Testis (tissue), 3 donors: Measurements from ENCODE around the gene TMEM272. TPM values are rescaled to one million over a fixed set of nuclear protein-coding genes. Genes with fewer than 3 reads are reported as not detected.

ENCODE experiments used
- DNase-seq: peaks from one replicate; pipeline ENCODE4 v3.0.0-alpha.2; 2019
- H3K27ac ChIP-seq, 2 donors: fragments of 200-600 bp; sonication (generic); one replicate each; pipeline ENCODE4 v1.5.1; 2019
- H3K27me3 ChIP-seq: fragments of 200-600 bp; sonication (generic); one replicate; pipeline ENCODE4 v1.5.1; 2019
- H3K36me3 ChIP-seq: fragments of 200-600 bp; sonication (generic); one replicate; pipeline ENCODE4 v1.5.1; 2017; ENCODE audit warnings: low read depth; ENCODE audit errors: missing control alignments
- H3K4me1 ChIP-seq: fragments of 200-600 bp; sonication (generic); one replicate; pipeline ENCODE4 v1.5.1; 2019
- H3K4me3 ChIP-seq, 2 donors: fragments of 200-600 bp; sonication (generic); one replicate each; pipeline ENCODE4 v1.5.1; 2017 to 2019
- H3K9me3 ChIP-seq: fragments of 200-600 bp; sonication (generic); one replicate; pipeline ENCODE4 v1.5.1; 2017
- POLR2A ChIP-seq: fragments of 450-650 bp; IDR thresholded peaks from one replicate; pipeline ENCODE4 v1.6.1; 2017; ENCODE audit warnings: antibody characterized with exemption, mild to moderate bottlenecking, moderate library complexity
- WGBS, 2 donors: methylation state at CpG; one replicate each; pipeline ENCODE4 v1.1.5; 2018; 5-methylcytosine and 5-hydroxymethylcytosine counted together
- intact Hi-C: fragments of 100-400 bp; cut with DNase I; formaldehyde crosslinking; loops from one replicate; pipeline ENCODE4 v1.15.1; 2023; ENCODE audit warnings: low total_unique reads
- polyA plus RNA-seq: library from polyadenylated mRNA; stranded (reverse); fragments of 350-450 nt; fragmentation: Illumina TruSeq; extraction: RNeasy Lipid Tissue Mini Kit (QIAGEN cat#74804); gene quantifications from one replicate; pipeline ENCODE4 v1.2.3, GENCODE V29; 2014; ENCODE audit warnings: low read depth, low replicate concordance; ENCODE audit not compliant: insufficient read depth
- total RNA-seq, 2 donors: library from RNA; depleted of rRNA; stranded (reverse); fragments of >200 nt; gene quantifications; one replicate each; pipeline ENCODE4 v1.2.3, GENCODE V29; 2016
- TF ChIP-seq, protein P1 (sequence below), 3 experiments: fragments of 450-650 bp in 2 of 3; fragments of 200-600 bp in 1 of 3; sonication (generic) in 1 of 3; IDR thresholded peaks; one replicate each; pipeline ENCODE4 v1.5.1; 2016 to 2019; ENCODE audit warnings: antibody characterized with exemption in 3 of 3, mild to moderate bottlenecking in 2 of 3, moderate library complexity in 1 of 3

TMEM272 gene
- total and polyA plus RNA-seq, 3 donors from 2014 or later = 0.50 to 1.9 (median 1.7) TPM

- H3K4me3 ChIP-seq = no peak overlapping the region
- H3K36me3 ChIP-seq = no peaks in the 10 kb centered on the region
- H3K9me3 ChIP-seq = no peaks in the 10 kb centered on the region
- H3K4me1 ChIP-seq = no peaks in the 10 kb centered on the region
- no peak overlapping the region for H3K27ac ChIP-seq
- DNase-seq = no peak
- no peaks in the 10 kb centered on the region for H3K27me3 ChIP-seq
- TF ChIP-seq, protein P1, sequence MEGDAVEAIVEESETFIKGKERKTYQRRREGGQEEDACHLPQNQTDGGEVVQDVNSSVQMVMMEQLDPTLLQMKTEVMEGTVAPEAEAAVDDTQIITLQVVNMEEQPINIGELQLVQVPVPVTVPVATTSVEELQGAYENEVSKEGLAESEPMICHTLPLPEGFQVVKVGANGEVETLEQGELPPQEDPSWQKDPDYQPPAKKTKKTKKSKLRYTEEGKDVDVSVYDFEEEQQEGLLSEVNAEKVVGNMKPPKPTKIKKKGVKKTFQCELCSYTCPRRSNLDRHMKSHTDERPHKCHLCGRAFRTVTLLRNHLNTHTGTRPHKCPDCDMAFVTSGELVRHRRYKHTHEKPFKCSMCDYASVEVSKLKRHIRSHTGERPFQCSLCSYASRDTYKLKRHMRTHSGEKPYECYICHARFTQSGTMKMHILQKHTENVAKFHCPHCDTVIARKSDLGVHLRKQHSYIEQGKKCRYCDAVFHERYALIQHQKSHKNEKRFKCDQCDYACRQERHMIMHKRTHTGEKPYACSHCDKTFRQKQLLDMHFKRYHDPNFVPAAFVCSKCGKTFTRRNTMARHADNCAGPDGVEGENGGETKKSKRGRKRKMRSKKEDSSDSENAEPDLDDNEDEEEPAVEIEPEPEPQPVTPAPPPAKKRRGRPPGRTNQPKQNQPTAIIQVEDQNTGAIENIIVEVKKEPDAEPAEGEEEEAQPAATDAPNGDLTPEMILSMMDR (IDR thresholded peaks at IDR 0.05) = no peak
- no peak for TF ChIP-seq POLR2A
- intact Hi-C loops = no loop called here
- WGBS, 2 donors = 80 to 98% methylated on average over 1 of the region's 1 CpG
Observed at GRCh38 chr13:51856998-51857397, 12.0 kb upstream of the TMEM272 start.

GRCh38 chr13:51856027-51856736 is 11.2 kb upstream of the TMEM272 start:
- TF ChIP-seq POLR2A = no peak
- TF ChIP-seq, protein P1 (IDR thresholded peaks at IDR 0.05) = no peak
- WGBS, 2 donors = 97 to 100% methylated on average over 1 of the region's 1 CpG
- intact Hi-C loops = no loop called here

GRCh38 chr13:51849145-51850101 is 4.4 kb upstream of the TMEM272 start:
- H3K27me3 ChIP-seq = no peaks in the 10 kb centered on the region
- no peaks in the 10 kb centered on the region for H3K36me3 ChIP-seq
- no peaks in the 10 kb centered on the region for H3K4me1 ChIP-seq
- H3K9me3 ChIP-seq = no peaks in the 10 kb centered on the region
- H3K4me3 ChIP-seq = no peak overlapping the region
- peak; percentile 45 for DNase-seq
- 62 to 66% methylated on average over 20 to 21 of the region's 21 CpGs for WGBS, 2 donors
- TF ChIP-seq, protein P1 (IDR thresholded peaks at IDR 0.05) = peak in 1 of 3 experiments; percentile 46
- no peak for TF ChIP-seq POLR2A
- H3K27ac ChIP-seq = no peak overlapping the region
- intact Hi-C loops = no loop called here

More at GRCh38 chr13:51856027-51856736, 11.2 kb upstream of the TMEM272 start:
- no peak overlapping the region for H3K4me3 ChIP-seq
- H3K4me1 ChIP-seq = no peaks in the 10 kb centered on the region
- DNase-seq = no peak
- H3K27ac ChIP-seq = no peak overlapping the region
- no peaks in the 10 kb centered on the region for H3K36me3 ChIP-seq
- H3K27me3 ChIP-seq = no peaks in the 10 kb centered on the region
- H3K9me3 ChIP-seq = no peaks in the 10 kb centered on the region

DNA sequence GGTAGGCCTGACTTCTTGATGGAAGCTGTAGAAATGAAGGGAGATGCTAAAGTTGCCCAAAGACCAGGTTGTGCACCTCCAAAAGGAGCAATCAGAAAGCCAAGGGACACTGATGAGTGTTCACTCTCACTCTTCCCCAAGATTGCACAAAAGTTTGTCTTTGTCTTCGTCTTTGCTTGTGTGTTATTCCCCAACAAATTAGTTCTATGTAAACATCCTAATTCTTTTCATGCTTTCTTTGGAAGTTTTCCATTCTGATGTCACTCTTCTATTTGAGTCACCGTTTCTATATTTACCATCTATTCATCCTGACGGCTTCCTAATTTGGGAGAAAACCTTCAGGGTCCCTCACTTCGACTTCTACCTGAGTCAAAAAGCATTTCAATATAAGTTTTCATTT is 3.7 kb upstream of the TMEM272 start:
- no peaks in the 10 kb centered on the region for H3K36me3 ChIP-seq
- intact Hi-C loops = no loop called here
- H3K4me3 ChIP-seq = no peak overlapping the region
- 74 to 79% methylated on average over 4 of the region's 4 CpGs for WGBS, 2 donors
- H3K4me1 ChIP-seq = no peaks in the 10 kb centered on the region
- H3K27ac ChIP-seq = no peak overlapping the region
- TF ChIP-seq, protein P1 (IDR thresholded peaks at IDR 0.05) = no peak
- no peak for TF ChIP-seq POLR2A
- H3K9me3 ChIP-seq = no peaks in the 10 kb centered on the region
- no peaks in the 10 kb centered on the region for H3K27me3 ChIP-seq
- no peak for DNase-seq
